Mesothelial cell of epicardium (in vitro differentiated cells): ENCODE results near the gene BRCA2. TPM values are rescaled to one million over a fixed set of nuclear protein-coding genes. Genes with fewer than 3 reads are reported as not detected.
A peak's percentile ranks its signal among the peaks of the same experiment; 100 is the strongest.

Experiments
- DNase-seq, 2 experiments: peaks; one replicate each; pipeline ENCODE4 v3.0.0; 2021; ENCODE audit warnings: low spot score in 2 of 2; ENCODE audit not compliant: unreplicated experiment in 2 of 2
- H3K27ac Mint-ChIP-seq: 2 replicates; pipeline ENCODE4 v1.8.0; 2021; ENCODE audit warnings: mixed read lengths
- H3K27me3 Mint-ChIP-seq: 2 replicates; pipeline ENCODE4 v1.8.0; 2021; ENCODE audit warnings: low read depth, mixed read lengths
- H3K36me3 Mint-ChIP-seq: 2 replicates; pipeline ENCODE4 v1.8.0; 2021; ENCODE audit warnings: mixed read lengths
- H3K4me1 Mint-ChIP-seq: 2 replicates; pipeline ENCODE4 v1.8.0; 2021; ENCODE audit warnings: mixed read lengths
- H3K4me3 Mint-ChIP-seq: 2 replicates; pipeline ENCODE4 v1.8.0; 2021; ENCODE audit warnings: mild to moderate bottlenecking, moderate library complexity, mixed read lengths
- H3K9me3 Mint-ChIP-seq: 2 replicates; pipeline ENCODE4 v1.8.0; 2021; ENCODE audit warnings: mixed read lengths
- total RNA-seq: library from RNA; stranded (reverse); gene quantifications from 3 replicates; pipeline ENCODE4 v1.2.1, GENCODE V29; 2021
- TF ChIP-seq, protein P1 (sequence below): fragments of 200-600 bp; sonication (generic); IDR thresholded peaks from one replicate; pipeline ENCODE4 v1.5.0; 2021; ENCODE audit warnings: antibody characterized with exemption; ENCODE audit not compliant: unreplicated experiment

Gene BRCA2
- total RNA-seq, 1 donor from 2014 or later: 8.1 TPM

DNA sequence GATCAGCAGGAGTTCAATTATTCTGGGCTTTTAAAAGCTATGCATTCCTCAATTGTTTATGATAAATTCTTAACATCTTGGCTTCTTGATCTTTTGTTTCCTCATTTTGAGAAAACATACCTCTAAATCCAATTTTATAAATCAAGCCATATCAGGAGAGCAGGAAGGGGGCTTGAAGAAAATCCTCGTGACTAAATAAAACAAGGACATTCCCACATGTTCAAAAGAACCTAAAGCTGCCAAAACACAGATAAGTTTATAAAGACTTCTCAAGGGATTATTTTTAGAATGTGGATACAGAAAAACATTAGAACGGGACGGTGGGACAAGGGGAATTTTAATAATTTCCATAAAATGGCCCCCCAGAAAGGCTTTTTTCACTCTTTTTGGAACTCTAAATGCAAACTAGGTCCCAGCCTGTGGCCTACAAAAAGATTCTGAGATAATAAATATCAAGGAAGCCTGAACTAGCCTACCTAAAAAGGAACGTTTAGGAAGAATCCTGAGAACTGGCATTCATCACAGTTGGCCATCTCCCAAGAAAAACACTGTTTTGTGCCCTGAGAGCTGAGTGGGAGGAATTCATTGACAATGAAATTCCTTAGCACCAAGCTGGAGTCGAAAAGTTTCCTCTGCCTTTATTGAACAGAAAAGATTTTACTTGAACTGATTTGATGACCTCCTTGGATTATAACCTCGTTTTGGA lies 30.2 kb upstream of the BRCA2 start:
- H3K27ac Mint-ChIP-seq: peak overlapping the region; percentile 93
- no peak for DNase-seq
- no peaks in the 10 kb centered on the region for H3K9me3 Mint-ChIP-seq
- TF ChIP-seq, protein P1, sequence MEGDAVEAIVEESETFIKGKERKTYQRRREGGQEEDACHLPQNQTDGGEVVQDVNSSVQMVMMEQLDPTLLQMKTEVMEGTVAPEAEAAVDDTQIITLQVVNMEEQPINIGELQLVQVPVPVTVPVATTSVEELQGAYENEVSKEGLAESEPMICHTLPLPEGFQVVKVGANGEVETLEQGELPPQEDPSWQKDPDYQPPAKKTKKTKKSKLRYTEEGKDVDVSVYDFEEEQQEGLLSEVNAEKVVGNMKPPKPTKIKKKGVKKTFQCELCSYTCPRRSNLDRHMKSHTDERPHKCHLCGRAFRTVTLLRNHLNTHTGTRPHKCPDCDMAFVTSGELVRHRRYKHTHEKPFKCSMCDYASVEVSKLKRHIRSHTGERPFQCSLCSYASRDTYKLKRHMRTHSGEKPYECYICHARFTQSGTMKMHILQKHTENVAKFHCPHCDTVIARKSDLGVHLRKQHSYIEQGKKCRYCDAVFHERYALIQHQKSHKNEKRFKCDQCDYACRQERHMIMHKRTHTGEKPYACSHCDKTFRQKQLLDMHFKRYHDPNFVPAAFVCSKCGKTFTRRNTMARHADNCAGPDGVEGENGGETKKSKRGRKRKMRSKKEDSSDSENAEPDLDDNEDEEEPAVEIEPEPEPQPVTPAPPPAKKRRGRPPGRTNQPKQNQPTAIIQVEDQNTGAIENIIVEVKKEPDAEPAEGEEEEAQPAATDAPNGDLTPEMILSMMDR: no peak
- peaks cover 32% of the 10 kb centered on the region for H3K4me1 Mint-ChIP-seq
- no peaks in the 10 kb centered on the region for H3K36me3 Mint-ChIP-seq
- H3K4me3 Mint-ChIP-seq: no peak overlapping the region
- H3K27me3 Mint-ChIP-seq: no peaks in the 10 kb centered on the region

DNA sequence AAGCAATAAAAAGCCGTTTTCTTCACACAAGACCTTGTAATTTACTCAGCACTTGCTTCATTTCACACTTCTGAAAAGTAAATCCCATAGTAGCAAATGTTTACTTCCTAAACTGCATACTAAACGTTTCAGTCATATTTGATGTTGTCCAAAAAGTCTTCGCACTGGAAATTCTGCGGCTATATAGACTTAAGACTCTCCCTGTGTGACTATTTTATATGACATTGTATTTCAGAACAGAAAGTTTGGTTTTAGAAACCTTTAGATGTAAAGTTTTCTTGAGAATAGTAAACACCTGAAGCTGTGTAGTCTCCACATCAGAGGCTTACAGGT lies 29.7 kb upstream of the BRCA2 start:
- no peak overlapping the region for H3K4me3 Mint-ChIP-seq
- H3K4me1 Mint-ChIP-seq: peaks cover 32% of the 10 kb centered on the region
- peak overlapping the region; percentile 93 for H3K27ac Mint-ChIP-seq
- no peaks in the 10 kb centered on the region for H3K9me3 Mint-ChIP-seq
- no peaks in the 10 kb centered on the region for H3K27me3 Mint-ChIP-seq
- peaks cover 2% of the 10 kb centered on the region for H3K36me3 Mint-ChIP-seq
- TF ChIP-seq, protein P1: no peak
- DNase-seq: no peak

DNA sequence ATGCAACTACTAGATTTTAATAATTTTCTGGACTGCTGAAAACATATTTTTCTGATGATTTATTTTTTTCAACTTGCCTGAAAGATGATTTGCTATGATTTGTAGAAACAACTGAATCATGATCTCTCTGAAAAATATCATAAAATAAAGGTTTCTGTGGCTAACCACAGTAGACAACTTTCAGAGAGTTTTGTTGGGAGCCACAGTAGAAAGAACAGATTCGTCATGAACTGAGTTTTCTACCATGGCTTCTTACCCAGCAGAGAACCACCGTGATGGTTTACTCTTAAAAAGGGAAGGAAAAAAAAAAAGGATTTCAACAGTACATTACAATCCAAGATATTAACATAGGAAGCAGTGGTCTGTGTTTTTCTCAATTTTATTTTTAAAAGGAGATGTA lies 18.1 kb upstream of the BRCA2 start:
- no peaks in the 10 kb centered on the region for H3K9me3 Mint-ChIP-seq
- DNase-seq: no peak
- H3K36me3 Mint-ChIP-seq: no peaks in the 10 kb centered on the region
- H3K4me1 Mint-ChIP-seq: no peaks in the 10 kb centered on the region
- H3K27me3 Mint-ChIP-seq: peaks cover 9% of the 10 kb centered on the region
- TF ChIP-seq, protein P1: no peak
- H3K4me3 Mint-ChIP-seq: no peak overlapping the region
- H3K27ac Mint-ChIP-seq: no peak overlapping the region

DNA sequence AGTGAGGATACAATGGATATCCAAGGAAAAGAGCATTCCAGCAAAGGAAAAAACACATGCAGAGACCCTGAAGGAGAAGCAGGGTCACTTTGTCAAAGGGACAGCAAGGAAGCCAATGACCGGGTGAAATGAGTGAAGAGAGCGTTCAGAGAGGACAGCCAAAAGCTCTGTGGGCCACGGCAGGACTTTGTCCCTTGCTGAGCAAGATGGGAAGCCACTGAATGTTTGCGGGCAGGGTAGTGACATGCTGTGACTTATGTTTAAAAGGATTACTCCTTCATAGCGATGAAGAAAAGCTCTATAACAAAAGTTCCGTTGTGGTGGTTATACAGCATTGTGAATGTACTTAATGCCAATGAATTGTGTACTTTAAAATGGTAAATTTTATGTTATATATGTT lies 16.6 kb upstream of the BRCA2 start:
- Mint-ChIP-seq H3K36me3 (no peaks in the 10 kb centered on the region), H3K9me3 (no peaks in the 10 kb centered on the region), H3K27me3 (peaks cover 9% of the 10 kb centered on the region), H3K4me1 (no peaks in the 10 kb centered on the region), H3K4me3 (no peak overlapping the region), H3K27ac (no peak overlapping the region)
- DNase-seq: no peak
- TF ChIP-seq, protein P1: no peak

DNA sequence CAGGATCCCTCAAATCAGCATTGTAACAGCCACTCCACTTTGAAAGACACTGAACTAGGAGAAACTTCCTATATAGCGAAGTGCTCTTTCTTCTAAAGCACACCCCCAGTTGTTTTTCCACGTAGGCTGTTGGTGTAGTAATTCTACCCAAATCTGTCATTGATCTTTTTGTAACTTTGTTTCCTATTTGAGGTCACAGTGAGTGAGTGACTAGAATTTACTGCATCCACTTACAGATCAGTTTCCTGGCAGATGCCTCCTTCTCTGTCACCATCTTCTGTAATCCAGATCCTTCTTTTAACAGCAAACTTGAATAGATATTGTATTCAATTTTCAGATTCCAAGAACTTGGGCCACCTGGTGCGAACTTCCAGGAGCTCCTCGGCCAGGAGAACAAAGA lies 15.4 kb upstream of the BRCA2 start:
- DNase-seq: no peak
- Mint-ChIP-seq H3K4me3 (no peak overlapping the region), H3K9me3 (no peaks in the 10 kb centered on the region), H3K27ac (no peak overlapping the region), H3K27me3 (peaks cover 9% of the 10 kb centered on the region), H3K4me1 (no peaks in the 10 kb centered on the region), H3K36me3 (no peaks in the 10 kb centered on the region)
- TF ChIP-seq, protein P1: no peak

DNA sequence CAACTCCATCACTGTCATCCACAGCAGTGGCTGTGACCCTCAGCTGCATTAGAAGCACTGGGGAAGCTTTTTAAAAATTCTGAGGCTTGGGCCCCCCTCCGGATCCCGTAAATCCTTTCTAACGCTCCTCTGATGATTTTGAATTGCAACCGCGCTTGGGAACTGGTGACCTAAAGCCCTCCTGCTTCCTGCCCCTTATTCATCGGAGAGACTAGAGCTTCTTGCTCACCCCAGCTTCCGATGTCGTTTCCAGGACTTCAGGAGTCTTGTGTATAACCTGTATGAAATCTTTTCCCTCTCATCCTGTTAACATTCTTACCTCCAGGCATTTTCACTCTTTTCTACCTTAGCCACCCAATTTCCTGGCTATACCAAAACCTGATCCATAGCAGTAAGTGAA lies 14.9 kb upstream of the BRCA2 start:
- H3K4me3 Mint-ChIP-seq: no peak overlapping the region
- no peaks in the 10 kb centered on the region for H3K36me3 Mint-ChIP-seq
- no peak for DNase-seq
- no peaks in the 10 kb centered on the region for H3K4me1 Mint-ChIP-seq
- H3K27ac Mint-ChIP-seq: no peak overlapping the region
- H3K9me3 Mint-ChIP-seq: no peaks in the 10 kb centered on the region
- peaks cover 9% of the 10 kb centered on the region for H3K27me3 Mint-ChIP-seq
- TF ChIP-seq, protein P1: no peak
